NB4 (cell line): ENCODE measurements around the gene LDLRAD4.

Experiments used
- DNase-seq: peaks from one replicate; pipeline ENCODE4 v3.0.0; 2010; ENCODE audit warnings: low read depth
- H3K4me3 ChIP-seq: one replicate; pipeline ENCODE4 v1.5.1; 2011; ENCODE audit warnings: mild to moderate bottlenecking, low read depth, low read length, moderate library complexity
- CTCF ChIP-seq: IDR thresholded peaks from one replicate; pipeline ENCODE4 v1.5.1; 2012; ENCODE audit warnings: low read depth, low read length
- MAX ChIP-seq: IDR thresholded peaks from 2 replicates; pipeline ENCODE4 v1.6.1; 2011; ENCODE audit warnings: low read depth, low read length
- MYC ChIP-seq: IDR thresholded peaks from 2 replicates; pipeline ENCODE4 v1.6.1; 2011; ENCODE audit warnings: low read depth, low read length
- POLR2A ChIP-seq: IDR thresholded peaks from 2 replicates; pipeline ENCODE4 v1.6.1; 2011; ENCODE audit warnings: mild to moderate bottlenecking; ENCODE audit not compliant: insufficient read length; ENCODE audit errors: extremely low read depth

LDLRAD4 gene

GRCh38 chr18:13201292-13201691, 17.3 kb upstream of the LDLRAD4 start:
- H3K4me3 ChIP-seq, result no peak overlapping the region
- no peak for TF ChIP-seq MAX
- TF ChIP-seq CTCF, result no peak
- TF ChIP-seq MYC, result no peak
- TF ChIP-seq POLR2A, result no peak
- DNase-seq, result no peak

GRCh38 chr18:13202571-13202970, 16.0 kb upstream of the LDLRAD4 start:
- DNase-seq, result no peak
- H3K4me3 ChIP-seq, result no peak overlapping the region
- TF ChIP-seq CTCF, result no peak
- TF ChIP-seq POLR2A, result no peak
- no peak for TF ChIP-seq MYC
- no peak for TF ChIP-seq MAX

GRCh38 chr18:13206301-13206700, 12.3 kb upstream of the LDLRAD4 start:
- no peak for DNase-seq
- H3K4me3 ChIP-seq, result no peak overlapping the region
- TF ChIP-seq MAX (no peak), CTCF (no peak), POLR2A (no peak), MYC (no peak)

- no peak overlapping the region for H3K4me3 ChIP-seq
- no peak for TF ChIP-seq MAX
- TF ChIP-seq POLR2A, result no peak
- no peak for TF ChIP-seq CTCF
- TF ChIP-seq MYC, result no peak
- no peak for DNase-seq
These were observed 11.3 kb upstream of the LDLRAD4 start for GRCh38 chr18:13207294-13207693.

- no peak for TF ChIP-seq CTCF
- no peak for TF ChIP-seq MYC
- no peak for TF ChIP-seq MAX
- no peak for TF ChIP-seq POLR2A
- no peak overlapping the region for H3K4me3 ChIP-seq
- peak; percentile 42 for DNase-seq
These were observed 7.0 kb upstream of the LDLRAD4 start for GRCh38 chr18:13211534-13211933.

- TF ChIP-seq MYC, result no peak
- no peak for TF ChIP-seq POLR2A
- no peak for TF ChIP-seq CTCF
- TF ChIP-seq MAX, result no peak
- H3K4me3 ChIP-seq, result no peak overlapping the region
- DNase-seq, result no peak
These were observed 5.3 kb upstream of the LDLRAD4 start for GRCh38 chr18:13213036-13213795.
